Measurements from ENCODE around the gene VSIG8. TPM values are rescaled to one million over a fixed set of nuclear protein-coding genes. Genes with fewer than 3 reads are reported as not detected.
A peak's percentile ranks its signal among the peaks of the same experiment; 100 is the strongest.

VSIG8 gene
- total RNA-seq, 1 donor from 2014 or later, result not detected

- H3K27ac Mint-ChIP-seq, result no peak overlapping the region
- no peak overlapping the region for H3K4me3 Mint-ChIP-seq
- no peaks in the 10 kb centered on the region for H3K9me3 Mint-ChIP-seq
- TF ChIP-seq CTCF (IDR thresholded peaks at IDR 0.05; ENCODE audit: unreplicated experiment), result no peak
- H3K36me3 Mint-ChIP-seq, result no peaks in the 10 kb centered on the region
- peaks cover 11% of the 10 kb centered on the region for H3K27me3 Mint-ChIP-seq (ENCODE audit: low read depth)
- H3K4me1 Mint-ChIP-seq, result peaks cover 3% of the 10 kb centered on the region
- DNase-seq (ENCODE audit: low spot score in 2 of 2, unreplicated experiment in 2 of 2), result no peak
These were observed 1.2 kb downstream of the VSIG8 start for GRCh38 chr1:159861218-159861617.

GRCh38 chr1:159860456-159860855, 2.0 kb downstream of the VSIG8 start:
- DNase-seq (ENCODE audit: low spot score in 2 of 2, unreplicated experiment in 2 of 2), result no peak
- H3K4me1 Mint-ChIP-seq, result peaks cover 3% of the 10 kb centered on the region

GRCh38 chr1:159859767-159860322, 2.6 kb downstream of the VSIG8 start:
- peaks cover 7% of the 10 kb centered on the region for H3K4me1 Mint-ChIP-seq
- H3K27ac Mint-ChIP-seq, result no peak overlapping the region
- H3K36me3 Mint-ChIP-seq, result no peaks in the 10 kb centered on the region
- no peak overlapping the region for H3K4me3 Mint-ChIP-seq
- H3K27me3 Mint-ChIP-seq (ENCODE audit: low read depth), result peaks cover 10% of the 10 kb centered on the region
- TF ChIP-seq CTCF (IDR thresholded peaks at IDR 0.05; ENCODE audit: unreplicated experiment), result no peak
- no peaks in the 10 kb centered on the region for H3K9me3 Mint-ChIP-seq
- no peak for DNase-seq (ENCODE audit: low spot score in 2 of 2, unreplicated experiment in 2 of 2)

More at GRCh38 chr1:159860456-159860855, 2.0 kb downstream of the VSIG8 start:
- Mint-ChIP-seq H3K27ac (no peak overlapping the region), H3K9me3 (no peaks in the 10 kb centered on the region), H3K27me3 (ENCODE audit: low read depth) (peaks cover 10% of the 10 kb centered on the region), H3K4me3 (no peak overlapping the region), H3K36me3 (no peaks in the 10 kb centered on the region)
- no peak for TF ChIP-seq CTCF (IDR thresholded peaks at IDR 0.05; ENCODE audit: unreplicated experiment)

- Mint-ChIP-seq H3K4me1 (peaks cover 19% of the 10 kb centered on the region), H3K9me3 (no peaks in the 10 kb centered on the region), H3K27me3 (ENCODE audit: low read depth) (peaks cover 10% of the 10 kb centered on the region), H3K36me3 (no peaks in the 10 kb centered on the region), H3K27ac (no peak overlapping the region), H3K4me3 (no peak overlapping the region)
- no peak for TF ChIP-seq CTCF (IDR thresholded peaks at IDR 0.05; ENCODE audit: unreplicated experiment)
- no peak for DNase-seq (ENCODE audit: low spot score in 2 of 2, unreplicated experiment in 2 of 2)
These were observed 4.6 kb downstream of the VSIG8 start for GRCh38 chr1:159857889-159858288.

- H3K4me3 Mint-ChIP-seq, result no peak overlapping the region
- H3K9me3 Mint-ChIP-seq, result no peaks in the 10 kb centered on the region
- H3K4me1 Mint-ChIP-seq, result peaks cover 22% of the 10 kb centered on the region
- no peak overlapping the region for H3K27ac Mint-ChIP-seq
- no peak for TF ChIP-seq CTCF (IDR thresholded peaks at IDR 0.05; ENCODE audit: unreplicated experiment)
- no peaks in the 10 kb centered on the region for H3K36me3 Mint-ChIP-seq
- DNase-seq (ENCODE audit: low spot score in 2 of 2, unreplicated experiment in 2 of 2), result no peak
- H3K27me3 Mint-ChIP-seq (ENCODE audit: low read depth), result peaks cover 4% of the 10 kb centered on the region
These were observed 5.9 kb downstream of the VSIG8 start for GRCh38 chr1:159856576-159856975.

- Mint-ChIP-seq H3K27me3 (ENCODE audit: low read depth) (no peaks in the 10 kb centered on the region), H3K4me1 (peaks cover 22% of the 10 kb centered on the region), H3K27ac (no peak overlapping the region), H3K9me3 (no peaks in the 10 kb centered on the region), H3K4me3 (peak overlapping the region; percentile 85), H3K36me3 (no peaks in the 10 kb centered on the region)
- DNase-seq (ENCODE audit: low spot score in 2 of 2, unreplicated experiment in 2 of 2), result no peak
- no peak for TF ChIP-seq CTCF (IDR thresholded peaks at IDR 0.05; ENCODE audit: unreplicated experiment)
These were observed 6.7 kb downstream of the VSIG8 start for GRCh38 chr1:159855709-159856108.

All from mesothelial cell of epicardium (in vitro differentiated cells).